Ishikawa (cell line): ENCODE measurements around the gene CORIN.

Source experiments
- CEBPB ChIP-seq: IDR thresholded peaks from 2 replicates; pipeline ENCODE4 v1.6.1; 2012
- CREB1 ChIP-seq: IDR thresholded peaks from 2 replicates; pipeline ENCODE4 v1.6.1; 2012; ENCODE audit warnings: low read depth
- EGR1 ChIP-seq: IDR thresholded peaks from 2 replicates; pipeline ENCODE4 v1.6.1; 2012
- EP300 ChIP-seq: IDR thresholded peaks from 2 replicates; pipeline ENCODE4 v1.6.1; 2012; ENCODE audit warnings: borderline replicate concordance
- FOXM1 ChIP-seq: IDR thresholded peaks from 2 replicates; pipeline ENCODE4 v1.6.1; 2012; ENCODE audit warnings: low read depth, borderline replicate concordance
- MAX ChIP-seq: IDR thresholded peaks from 2 replicates; pipeline ENCODE4 v1.6.1; 2012
- NFIC ChIP-seq: IDR thresholded peaks from 2 replicates; pipeline ENCODE4 v1.6.1; 2012
- RAD21 ChIP-seq: IDR thresholded peaks from 2 replicates; pipeline ENCODE4 v1.6.1; 2012; ENCODE audit warnings: low read depth
- REST ChIP-seq: IDR thresholded peaks from 2 replicates; pipeline ENCODE4 v1.6.1; 2012; ENCODE audit warnings: low read depth, mild to moderate bottlenecking
- TAF1 ChIP-seq: IDR thresholded peaks from 2 replicates; pipeline ENCODE4 v1.6.1; 2012; ENCODE audit warnings: low read depth, mild to moderate bottlenecking
- TEAD4 ChIP-seq: IDR thresholded peaks from 2 replicates; pipeline ENCODE4 v1.6.1; 2012
- USF1 ChIP-seq: IDR thresholded peaks from 2 replicates; pipeline ENCODE4 v1.6.1; 2012
- YY1 ChIP-seq: IDR thresholded peaks from 2 replicates; pipeline ENCODE4 v1.6.1; 2012; ENCODE audit warnings: low read depth
- ZBTB7A ChIP-seq: IDR thresholded peaks from 2 replicates; pipeline ENCODE4 v1.6.1; 2012; ENCODE audit warnings: low read depth

- TF ChIP-seq REST (no peak), CEBPB (no peak), TEAD4 (no peak), FOXM1 (no peak), USF1 (no peak), EP300 (no peak), TAF1 (no peak), NFIC (no peak), RAD21 (no peak), EGR1 (no peak), CREB1 (no peak), ZBTB7A (no peak), MAX (no peak), YY1 (no peak)
Observed at GRCh38 chr4:47824840-47825239, 13.0 kb downstream of the CORIN start.
